ENCODE measurements around the gene FLOT1.
"Not testable (repeated sequence)": the region's sequence is repeated elsewhere in the genome, so short reads cannot be mapped to it uniquely, and the experiment has no call there.

FLOT1 gene

DNA sequence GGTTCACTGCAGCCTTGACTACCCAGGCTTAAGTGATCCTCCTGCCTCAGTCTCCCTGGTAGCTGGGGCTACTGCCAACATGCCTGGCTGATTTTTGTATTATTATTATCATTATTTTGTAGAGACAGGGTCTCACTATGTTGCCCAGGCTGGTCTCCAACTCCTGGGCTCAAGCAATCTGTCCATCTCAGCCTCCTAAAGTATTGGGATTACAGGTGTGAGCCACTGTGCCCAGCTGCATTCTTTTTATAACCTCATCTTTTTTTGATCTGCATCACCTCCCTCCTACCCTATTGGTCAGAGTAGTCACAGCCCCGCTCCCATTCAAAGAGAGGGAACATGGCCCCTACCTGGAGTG lies 25.4 kb upstream of the FLOT1 start:
- no peak for DNase-seq (ENCODE audit: low read depth in 4 of 4, low spot score in 1 of 4)

DNA sequence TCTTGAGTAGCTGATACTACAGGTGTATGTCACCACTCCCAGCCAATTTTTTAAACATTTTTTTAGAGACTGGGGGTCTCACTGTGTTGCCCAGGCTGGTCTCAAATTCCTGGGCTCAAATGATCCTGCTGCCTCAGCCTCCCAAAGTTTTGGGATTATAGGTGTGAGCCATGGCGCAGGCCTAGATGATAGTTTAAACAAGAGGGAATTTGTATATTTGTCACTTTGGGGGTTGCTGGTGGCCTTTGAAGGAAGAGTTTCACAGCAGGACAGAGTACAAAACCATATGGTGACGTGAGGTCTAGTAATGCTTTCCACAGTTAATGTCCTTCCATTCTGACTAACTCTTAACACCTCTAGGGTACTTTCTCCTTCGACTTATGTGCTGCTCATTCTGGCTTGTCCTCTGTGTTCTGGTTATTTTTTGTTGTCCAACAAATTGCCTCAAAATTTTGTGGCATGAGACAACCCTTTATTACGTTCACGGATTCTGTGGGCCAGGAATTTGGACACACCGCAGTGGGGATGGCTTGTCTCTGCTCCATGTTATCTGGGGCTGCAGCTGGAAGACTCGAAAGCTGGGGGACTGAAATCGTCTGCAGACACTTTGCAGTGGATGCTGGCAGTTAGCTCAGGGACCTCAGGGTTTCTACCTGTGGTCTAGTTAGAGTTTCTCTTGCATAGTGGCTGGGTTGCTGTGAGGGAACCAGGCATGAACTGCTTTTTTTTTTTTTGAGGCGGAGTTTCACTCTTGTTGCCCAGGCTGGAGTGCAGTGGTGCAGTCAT lies 24.9 kb upstream of the FLOT1 start:
- no peak for DNase-seq (ENCODE audit: low read depth in 4 of 4, low spot score in 1 of 4)

DNA sequence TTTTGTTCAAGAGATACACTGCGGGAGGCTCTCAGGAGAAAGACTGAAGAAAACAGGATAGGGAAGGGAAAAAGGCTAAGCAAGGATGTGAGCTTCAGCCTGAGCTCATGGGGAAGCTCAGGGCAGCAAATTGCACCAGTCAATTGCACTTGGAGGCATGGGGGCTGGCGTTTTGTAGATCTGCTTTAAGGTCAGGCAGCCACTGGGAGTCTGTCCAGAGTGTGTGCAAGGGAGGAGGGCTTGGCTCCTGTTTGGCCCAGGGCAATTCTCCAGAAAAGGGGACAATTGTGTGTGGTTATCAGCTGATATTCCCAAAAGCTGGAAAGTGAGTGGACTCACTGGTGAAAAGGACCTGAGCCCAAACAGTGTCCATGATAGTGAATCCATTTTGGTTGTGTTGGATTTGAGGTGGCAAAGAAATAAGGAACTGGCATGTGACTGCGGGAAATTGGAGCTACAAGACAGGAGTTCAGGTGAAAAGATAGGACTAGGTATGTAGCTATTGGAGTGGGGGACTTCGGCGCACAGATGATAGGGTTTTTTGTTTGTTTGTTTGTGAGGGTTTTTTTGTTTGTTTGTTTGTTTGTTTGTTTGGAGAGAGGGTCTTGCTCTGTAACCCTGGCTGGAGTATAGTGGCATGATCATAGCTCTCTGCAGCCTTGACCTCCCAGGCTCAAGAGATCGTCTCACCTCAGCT lies 24.1 kb upstream of the FLOT1 start:
- DNase-seq (ENCODE audit: low read depth in 4 of 4, low spot score in 1 of 4) = no peak

DNA sequence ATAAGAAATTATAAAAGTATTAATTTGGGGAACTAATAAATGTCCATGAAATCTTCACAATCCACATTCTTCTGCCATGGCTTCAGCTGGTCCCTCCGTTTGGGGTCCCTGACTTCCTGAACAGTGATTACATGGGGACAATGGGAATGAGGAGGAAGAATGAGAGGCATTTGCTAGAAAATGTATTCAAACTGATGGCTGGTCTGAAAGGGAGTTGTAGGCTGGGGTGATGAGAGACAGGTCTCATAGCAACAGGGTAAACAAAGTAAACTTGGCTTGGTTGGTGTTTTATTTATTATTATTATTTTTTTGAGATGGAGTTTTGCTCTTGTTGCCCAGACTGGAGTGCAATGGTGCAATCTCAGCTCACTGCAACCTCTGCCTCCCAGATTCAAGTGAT lies 23.0 kb upstream of the FLOT1 start:
- DNase-seq (ENCODE audit: low read depth in 4 of 4, low spot score in 1 of 4) = not testable (repeated sequence)

- not testable (repeated sequence) for DNase-seq (ENCODE audit: low read depth in 4 of 4, low spot score in 1 of 4)
Observed at GRCh38 chr6:30764490-30765043, 22.1 kb upstream of the FLOT1 start.

DNA sequence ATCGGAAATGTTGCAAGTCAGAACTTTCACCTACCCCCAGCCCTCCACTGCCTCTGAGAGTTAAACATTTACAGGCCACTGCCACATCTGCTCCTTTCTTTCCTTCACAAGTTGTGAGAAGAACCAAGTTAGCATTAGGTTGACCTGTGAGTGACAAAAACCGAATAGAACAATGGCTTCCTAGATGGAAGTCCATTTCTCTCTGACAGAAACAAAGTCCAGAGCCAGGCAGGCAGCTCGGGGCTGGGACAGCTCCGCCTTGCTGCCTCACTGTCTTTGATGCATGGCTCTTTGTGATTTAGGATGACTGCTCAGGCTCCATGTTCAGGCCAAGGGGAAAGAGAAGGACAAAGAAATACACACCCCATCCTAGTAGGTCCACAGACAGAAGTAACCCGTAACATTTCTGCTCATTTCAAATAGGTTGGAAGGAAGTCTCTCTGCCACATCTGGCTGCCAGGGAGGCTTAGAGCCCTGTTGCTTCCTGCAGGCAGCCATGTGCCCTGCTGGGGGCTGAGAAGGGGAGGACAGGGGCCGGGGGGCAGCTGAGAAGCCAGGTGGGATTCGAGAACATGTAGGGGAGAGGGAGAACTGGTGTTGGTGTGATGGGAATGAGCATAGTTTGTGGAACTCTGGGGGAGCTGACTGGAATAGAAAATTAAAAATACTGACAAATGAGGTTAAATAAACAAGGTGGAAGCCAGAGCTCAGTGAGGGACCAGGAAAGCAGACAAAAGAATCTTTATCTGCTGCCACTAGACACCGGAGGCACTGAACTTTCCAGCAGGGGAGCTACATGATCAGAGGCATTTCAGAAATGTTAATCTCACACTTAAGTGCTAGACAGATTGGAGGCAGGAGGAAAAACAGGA lies 21.4 kb upstream of the FLOT1 start:
- DNase-seq (ENCODE audit: low read depth in 4 of 4, low spot score in 1 of 4) = no peak

DNA sequence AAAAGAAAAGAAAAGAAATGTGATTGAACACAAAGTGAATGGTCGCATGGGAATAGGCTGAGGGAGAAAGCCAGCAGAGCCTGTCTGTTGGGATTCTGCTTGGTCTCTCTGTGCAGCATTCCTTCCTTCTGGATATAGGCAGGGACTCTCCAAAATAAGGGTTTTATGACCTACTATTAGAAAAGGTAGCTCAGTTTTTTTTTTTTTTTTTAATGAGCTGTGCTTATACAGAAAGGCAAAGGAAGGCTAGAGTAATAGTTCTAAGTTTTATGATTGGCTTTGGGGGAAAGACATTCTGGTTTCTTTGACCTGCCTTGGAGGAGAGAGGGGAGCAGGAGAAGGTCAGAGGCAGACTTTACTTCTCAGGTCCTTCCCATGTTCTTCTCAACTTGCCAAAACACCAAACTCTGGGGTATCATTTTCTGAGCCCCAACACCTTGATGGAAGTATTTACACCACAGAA lies 20.7 kb upstream of the FLOT1 start:
- DNase-seq (ENCODE audit: low read depth in 4 of 4, low spot score in 1 of 4) = no peak

DNA sequence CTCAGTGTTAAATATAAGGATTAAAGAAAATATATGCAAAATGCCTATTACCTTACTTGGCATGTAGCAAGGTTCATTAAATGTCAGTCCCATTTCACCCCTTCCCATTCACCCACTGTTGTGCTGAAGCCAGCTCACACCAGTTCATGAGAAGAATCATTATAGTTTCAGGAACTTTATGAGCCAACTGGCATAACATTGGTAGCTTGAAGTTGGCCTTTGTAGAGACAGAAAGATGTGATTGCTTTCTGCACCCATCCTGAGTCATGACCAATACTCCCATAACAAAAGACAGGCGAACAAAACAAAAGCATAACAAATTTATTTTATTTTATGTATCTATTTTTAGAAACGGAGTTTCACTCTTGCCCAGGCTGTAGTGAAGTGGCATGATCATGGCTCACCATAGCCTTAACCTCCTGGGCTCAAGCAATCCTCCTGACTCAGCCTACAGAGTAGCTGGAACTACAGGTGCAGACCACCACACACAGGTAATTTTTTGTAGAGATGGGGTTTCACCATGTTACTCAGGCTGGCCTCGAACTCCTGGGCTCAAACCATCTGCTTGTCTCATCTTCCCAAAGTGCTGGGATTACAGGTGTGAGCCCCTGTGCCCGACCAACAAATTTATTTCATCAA lies 19.4 kb upstream of the FLOT1 start:
- no peak for DNase-seq (ENCODE audit: low read depth in 4 of 4, low spot score in 1 of 4)

GRCh38 chr6:30760549-30760948 lies 18.1 kb upstream of the FLOT1 start:
- DNase-seq (ENCODE audit: low read depth in 4 of 4, low spot score in 1 of 4) = no peak

DNA sequence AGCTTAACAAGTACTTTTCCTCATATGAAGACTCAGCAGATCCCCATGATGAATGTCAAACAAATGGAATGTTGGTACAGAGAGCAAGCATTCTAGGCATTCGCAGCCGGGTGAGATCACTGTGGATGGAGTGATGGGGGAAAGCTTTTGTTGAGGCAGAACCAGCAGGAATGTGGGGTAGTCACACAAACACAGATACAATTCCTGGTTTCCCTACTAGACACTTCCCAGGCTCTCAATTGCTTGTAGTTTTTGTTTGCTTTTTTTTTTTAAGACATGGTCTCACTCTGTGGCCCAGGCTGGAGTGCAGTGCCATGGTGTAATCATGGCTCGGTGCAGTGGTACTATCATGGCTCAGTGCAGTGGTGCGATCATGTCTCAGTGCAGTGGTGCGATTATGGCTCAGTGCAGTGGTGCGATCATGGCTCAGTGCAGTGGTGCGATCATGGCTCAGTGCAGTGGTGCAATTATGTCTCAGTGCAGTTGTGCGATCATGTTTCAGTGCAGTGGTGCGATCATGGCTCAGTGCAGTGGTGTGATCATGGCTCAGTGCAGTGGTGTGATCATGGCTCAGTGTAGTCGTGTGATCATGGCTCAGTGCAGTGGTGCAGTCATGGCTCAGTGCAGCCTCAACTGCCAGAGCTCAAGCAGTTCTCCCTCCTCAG lies 17.2 kb upstream of the FLOT1 start:
- DNase-seq (ENCODE audit: low read depth in 4 of 4, low spot score in 1 of 4) = no peak

GRCh38 chr6:30757261-30757904 lies 14.9 kb upstream of the FLOT1 start:
- no peak for DNase-seq (ENCODE audit: low read depth in 4 of 4, low spot score in 1 of 4)

DNA sequence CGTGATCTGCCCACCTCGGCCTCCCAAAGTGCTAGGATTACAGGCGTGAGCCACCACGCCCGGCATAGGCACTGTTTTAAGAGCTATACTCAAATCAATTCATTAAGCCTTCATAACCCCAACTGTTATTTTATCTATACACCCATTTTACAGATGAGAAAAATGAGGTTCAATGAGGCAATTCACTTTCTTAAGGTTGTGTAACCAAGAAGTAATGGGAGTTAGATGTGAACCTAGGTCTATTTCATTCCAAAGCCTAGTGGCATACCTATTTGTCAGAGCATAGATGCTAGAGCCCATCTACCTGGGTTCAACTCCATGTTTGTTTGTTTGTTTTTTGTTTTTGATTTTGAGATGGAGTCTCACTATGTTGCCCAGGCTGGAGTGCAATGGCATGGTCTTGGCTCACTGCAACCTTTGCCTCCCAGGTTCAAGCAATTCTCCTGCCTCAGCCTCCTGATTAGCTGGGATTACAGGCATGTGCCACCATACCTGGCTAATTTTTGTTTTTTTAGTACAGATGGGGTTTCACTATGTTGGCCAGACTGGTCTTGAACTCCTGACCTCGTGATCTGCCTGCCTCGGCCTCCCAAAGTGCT lies 14.0 kb upstream of the FLOT1 start:
- not testable (repeated sequence) for DNase-seq (ENCODE audit: low read depth in 4 of 4, low spot score in 1 of 4)

- DNase-seq (ENCODE audit: low read depth in 4 of 4, low spot score in 1 of 4) = no peak
Observed at GRCh38 chr6:30754631-30755030, 12.1 kb upstream of the FLOT1 start.

- no peak for DNase-seq (ENCODE audit: low read depth in 4 of 4, low spot score in 1 of 4)
Observed at GRCh38 chr6:30752157-30752927, 9.9 kb upstream of the FLOT1 start.

DNA sequence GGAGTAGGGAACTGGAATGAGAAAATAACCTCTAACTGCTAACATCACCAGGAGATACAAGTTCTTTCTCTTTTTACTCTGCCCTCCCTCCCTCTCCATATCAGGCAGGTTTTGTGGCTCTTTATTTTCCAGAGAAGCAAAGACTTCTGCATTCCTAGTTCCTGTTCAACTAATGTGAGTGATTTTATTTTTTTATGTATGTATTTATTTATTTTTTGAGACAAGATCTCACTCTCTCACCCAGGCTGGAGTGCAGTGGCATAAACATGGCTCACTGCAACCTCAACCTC lies 7.8 kb upstream of the FLOT1 start:
- DNase-seq (ENCODE audit: low read depth in 4 of 4, low spot score in 1 of 4) = no peak

DNA sequence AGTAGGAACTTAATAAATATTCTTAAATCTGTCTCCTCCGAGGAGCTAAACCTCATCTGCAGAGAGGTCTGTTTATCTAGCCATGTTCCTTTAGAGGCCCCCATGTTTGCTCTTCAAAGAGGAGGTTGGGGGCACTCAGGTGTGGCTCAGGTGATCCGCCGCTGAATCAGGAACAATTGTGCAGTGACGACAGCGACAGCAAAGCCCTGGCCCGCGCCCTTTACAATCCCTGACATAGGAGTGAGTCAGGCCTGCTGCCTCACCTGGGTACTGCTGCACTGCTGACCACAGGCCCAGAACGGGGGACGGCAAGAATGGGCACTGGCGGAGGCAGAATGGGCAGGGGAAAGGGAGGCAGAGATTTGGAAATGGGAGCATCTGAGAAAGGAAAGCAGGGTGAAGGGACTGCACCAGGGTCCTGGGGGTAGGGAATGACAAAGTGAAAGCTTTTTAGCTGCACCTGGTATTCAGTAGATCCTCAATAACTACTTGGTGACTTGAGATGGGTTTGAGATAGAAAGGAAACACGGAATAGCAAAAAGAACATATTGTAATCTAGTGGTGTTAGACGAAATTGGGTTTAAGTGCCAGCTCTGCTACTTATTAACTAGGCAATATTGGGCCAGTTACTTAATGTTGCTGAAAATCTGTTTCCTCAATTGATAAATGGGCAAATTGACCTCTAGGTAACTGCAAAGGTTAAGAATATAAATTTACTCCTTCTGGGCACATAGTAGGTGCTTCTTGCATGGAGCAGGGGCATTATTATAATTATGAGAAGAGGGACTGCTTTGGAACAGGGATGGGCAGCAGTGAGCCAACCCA lies 7.3 kb upstream of the FLOT1 start:
- no peak for DNase-seq (ENCODE audit: low read depth in 4 of 4, low spot score in 1 of 4)

- no peak for DNase-seq (ENCODE audit: low read depth in 4 of 4, low spot score in 1 of 4)
Observed at GRCh38 chr6:30748851-30749540, 6.5 kb upstream of the FLOT1 start.
